Mesenteric fat pad (tissue), 1 donor: ENCODE results near the gene MYO16. TPM values are rescaled to one million over a fixed set of nuclear protein-coding genes. Genes with fewer than 3 reads are reported as not detected.

ENCODE experiments used
- DNase-seq: peaks from one replicate; pipeline ENCODE4 v3.0.0-alpha.2; 2020; ENCODE audit warnings: low spot score
- long read RNA-seq: library from polyadenylated mRNA; unstranded; transcript quantifications from one replicate; pipeline ENCODE4 v2.0.0, GENCODE V29; 2020
- total RNA-seq: library from RNA; stranded (reverse); fragmentation: NEBNext Ultra II Directional; extraction: Animal tissue kit (Norgen Biotek cat#: 25700); gene quantifications from one replicate; pipeline ENCODE4 v1.2.1, GENCODE V29; 2021
- donor health status: DM: yes; HTN: yes; CAD: no.

The MYO16 gene
- 0.67 TPM for total RNA-seq
- long read RNA-seq, partial matches to known transcripts, result 15 of 19 reads
- long read RNA-seq, other reads (novel, unspliced or antisense), result 4 of 19 reads

- no peak for DNase-seq
Observed at GRCh38 chr13:108629181-108629752, at the start of gene MYO16. MYO16 (plus strand) TSS chr13:108629611; CDS start chr13:108629845, 234 bp downstream.

GRCh38 chr13:108586826-108587225 lies 42.6 kb upstream of the MYO16 start:
- no peak for DNase-seq

- DNase-seq, result no peak
Observed at GRCh38 chr13:108588516-108588915, 40.9 kb upstream of the MYO16 start.

GRCh38 chr13:108594153-108594552 lies 35.3 kb upstream of the MYO16 start:
- DNase-seq, result no peak

DNA sequence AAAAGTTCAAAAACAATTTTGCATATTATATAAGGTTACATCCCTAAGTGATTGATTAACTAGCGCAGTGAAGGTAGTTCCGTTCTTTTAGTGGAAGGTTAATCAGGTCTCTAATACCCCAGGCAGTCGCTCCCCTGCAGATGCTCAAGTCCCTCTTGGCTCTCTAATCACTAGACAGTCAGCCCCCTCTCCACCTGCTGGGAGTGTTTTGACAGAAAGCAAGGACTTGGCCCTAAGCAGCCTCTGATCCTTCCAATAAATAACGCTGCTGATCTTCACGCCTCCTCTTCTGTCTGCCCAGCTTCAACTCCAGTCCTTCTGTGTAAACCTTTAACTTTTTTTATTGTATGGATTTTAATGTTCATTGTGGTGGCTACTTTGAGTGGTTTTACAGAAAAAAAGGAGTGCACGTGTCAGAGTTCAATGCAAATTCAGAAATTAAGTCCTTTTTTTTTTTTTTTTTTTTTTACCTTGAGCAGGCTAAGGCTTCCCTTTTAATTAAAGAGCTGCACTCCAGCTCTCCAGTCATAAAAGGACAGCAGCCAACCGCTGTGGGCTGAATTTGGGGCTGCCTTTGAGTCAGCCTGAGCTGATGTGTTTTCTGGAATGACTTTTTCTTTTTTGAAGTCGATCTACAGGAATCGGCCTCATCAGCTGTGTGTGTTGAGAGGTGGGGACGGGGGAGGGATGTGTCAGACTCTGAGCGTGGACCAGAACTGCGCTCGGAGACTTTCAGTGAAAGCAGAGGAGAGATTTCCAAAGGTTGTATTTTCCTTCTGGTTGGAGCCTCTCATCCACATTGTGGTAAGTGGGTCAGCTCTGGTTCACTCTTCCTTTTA lies 33.8 kb upstream of the MYO16 start:
- DNase-seq, result no peak

- no peak for DNase-seq
Observed at GRCh38 chr13:108597943-108598342, 31.5 kb upstream of the MYO16 start.

DNA sequence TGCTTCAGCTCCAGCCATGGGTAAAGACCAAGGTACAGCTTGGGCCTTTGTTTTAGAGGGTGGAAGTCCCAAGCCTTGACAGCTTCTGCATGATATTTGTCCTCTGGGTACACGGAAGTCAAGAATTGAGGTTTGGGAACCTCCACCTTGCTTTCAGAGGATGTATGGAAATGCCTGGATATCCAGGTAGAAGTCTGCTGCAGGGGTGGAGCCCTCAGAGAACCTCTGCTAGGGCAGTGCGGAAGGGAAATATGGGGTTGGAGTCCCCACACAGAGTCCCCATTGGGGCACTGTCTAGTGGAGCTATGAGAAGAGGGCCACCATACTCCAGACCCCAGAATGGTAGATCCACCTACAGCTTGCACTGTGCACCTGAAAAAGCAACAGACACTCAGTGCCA lies 23.0 kb upstream of the MYO16 start:
- DNase-seq, result no peak

DNA sequence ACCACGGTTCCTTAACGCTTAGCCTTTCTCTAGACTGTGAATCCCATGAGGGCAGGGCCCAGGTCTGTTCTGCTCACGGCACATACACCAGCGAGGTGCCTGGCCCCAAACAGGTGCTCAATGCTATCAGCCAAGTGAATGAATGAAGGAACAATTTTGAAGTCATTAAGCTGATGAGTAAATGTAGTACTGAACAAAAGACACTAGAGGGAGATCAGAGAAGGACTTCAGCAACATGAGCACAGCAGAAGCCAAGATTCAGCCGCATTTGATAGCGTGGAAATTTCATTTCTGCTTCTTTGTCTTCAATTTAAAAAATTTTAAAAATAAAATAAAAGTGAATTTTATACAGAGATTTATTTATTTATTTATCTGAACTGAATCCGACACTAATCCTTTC lies 20.1 kb upstream of the MYO16 start:
- DNase-seq, result no peak

- no peak for DNase-seq
Observed at GRCh38 chr13:108610507-108610906, 18.9 kb upstream of the MYO16 start.

DNA sequence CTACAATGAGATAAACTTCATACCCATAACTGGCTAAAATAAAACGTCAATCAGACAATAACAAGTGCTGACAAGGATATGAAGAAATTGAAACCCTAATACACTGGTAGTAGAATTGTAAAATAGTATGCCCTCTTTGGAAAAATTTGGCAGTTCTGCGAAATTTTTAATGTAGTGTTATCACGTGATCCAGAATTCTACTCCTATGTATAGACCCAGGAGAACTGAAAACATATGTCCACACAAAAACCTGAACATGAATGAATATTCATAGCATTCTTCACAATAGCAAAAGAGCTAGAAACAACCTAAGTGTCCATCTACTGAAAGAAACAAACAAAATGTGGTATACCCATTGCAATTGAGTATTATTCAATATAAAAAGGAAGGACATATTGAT lies 14.2 kb upstream of the MYO16 start:
- DNase-seq, result no peak

DNA sequence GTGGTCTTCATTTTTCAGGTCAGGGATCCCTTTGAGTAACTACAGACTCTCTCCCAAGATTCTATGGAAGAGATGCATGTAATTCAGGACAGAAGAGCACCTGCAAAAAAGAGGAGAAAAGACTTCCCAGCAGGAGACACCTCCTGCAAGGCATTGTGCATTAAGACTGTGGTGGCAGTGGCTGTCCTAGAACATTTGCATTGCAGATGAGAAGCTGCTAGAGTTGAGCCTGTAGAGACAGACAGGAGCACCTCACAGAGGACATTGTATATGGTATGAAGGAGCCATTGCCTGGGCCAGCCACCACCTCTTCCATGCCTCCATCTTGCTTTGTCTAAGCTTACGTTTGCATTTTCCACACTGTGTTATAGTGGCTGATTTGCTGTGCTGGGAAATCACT lies 11.2 kb upstream of the MYO16 start:
- no peak for DNase-seq

GRCh38 chr13:108621462-108621861 lies 7.9 kb upstream of the MYO16 start:
- DNase-seq, result no peak

DNA sequence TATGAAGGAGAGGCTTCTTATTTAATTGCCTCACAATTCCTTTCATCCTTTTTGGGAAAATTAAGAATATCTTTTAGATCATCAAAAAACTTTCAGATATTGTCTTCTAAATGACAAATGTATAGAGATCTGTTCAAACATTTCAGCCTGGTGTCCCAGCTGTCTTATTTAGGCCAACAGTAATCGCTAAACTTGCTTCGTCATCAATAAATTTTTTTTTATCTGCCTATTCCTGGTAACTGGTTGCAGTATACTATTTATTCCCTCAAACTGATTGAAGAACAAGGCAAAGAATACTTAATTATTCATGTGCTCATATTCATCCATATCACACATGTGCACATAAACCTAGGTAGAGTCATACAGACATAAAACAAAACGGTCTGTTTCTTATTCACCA lies 5.3 kb upstream of the MYO16 start:
- no peak for DNase-seq

DNA sequence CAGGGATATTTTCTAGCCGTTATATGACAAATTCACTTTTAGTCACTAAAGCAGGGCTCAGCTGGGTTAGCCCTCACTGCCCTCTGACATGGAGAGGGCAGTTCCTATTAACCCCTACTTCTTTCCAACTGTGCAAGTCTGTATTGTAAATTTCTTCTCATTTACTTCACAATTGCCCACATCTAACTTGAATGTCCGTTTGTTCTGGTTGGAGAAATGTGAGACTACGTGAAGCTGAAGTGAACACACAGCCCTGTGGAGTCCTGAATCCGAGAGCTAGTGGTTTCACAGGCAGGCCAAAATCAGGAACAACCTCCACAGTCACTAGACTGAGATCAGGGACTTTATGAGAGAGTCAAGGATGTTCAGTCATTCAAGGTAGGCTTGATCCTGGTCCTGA lies 4.4 kb upstream of the MYO16 start:
- no peak for DNase-seq

GRCh38 chr13:108629988-108630387 lies 577 bp downstream of the MYO16 start:
- no peak for DNase-seq

GRCh38 chr13:108632649-108633167 lies 3.3 kb downstream of the MYO16 start:
- no peak for DNase-seq

DNA sequence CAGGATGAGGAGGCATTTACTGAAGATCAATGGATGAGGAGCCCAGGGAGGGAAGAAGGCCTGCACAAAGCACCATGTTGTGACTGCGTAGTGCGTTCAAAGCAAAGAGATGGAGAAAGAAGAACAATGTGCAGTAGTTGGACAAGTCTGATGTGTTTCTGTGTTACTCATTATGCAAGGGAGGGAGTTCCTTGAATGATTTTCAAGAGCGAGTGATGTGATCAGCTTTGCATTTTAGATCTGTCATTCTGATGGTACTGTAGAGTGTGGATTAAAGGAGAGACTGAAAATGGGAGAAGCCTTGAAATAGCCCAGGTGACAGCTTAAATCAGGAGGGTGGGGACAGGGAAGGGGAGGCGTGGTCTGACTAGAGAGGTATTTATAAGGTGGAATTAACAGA lies 9.5 kb downstream of the MYO16 start:
- DNase-seq, result no peak

- no peak for DNase-seq
Observed at GRCh38 chr13:108643646-108644353, 14.4 kb downstream of the MYO16 start.

GRCh38 chr13:108645376-108645775 lies 16.0 kb downstream of the MYO16 start:
- no peak for DNase-seq

- DNase-seq, result no peak
Observed at GRCh38 chr13:108650271-108650670, 20.9 kb downstream of the MYO16 start.

DNA sequence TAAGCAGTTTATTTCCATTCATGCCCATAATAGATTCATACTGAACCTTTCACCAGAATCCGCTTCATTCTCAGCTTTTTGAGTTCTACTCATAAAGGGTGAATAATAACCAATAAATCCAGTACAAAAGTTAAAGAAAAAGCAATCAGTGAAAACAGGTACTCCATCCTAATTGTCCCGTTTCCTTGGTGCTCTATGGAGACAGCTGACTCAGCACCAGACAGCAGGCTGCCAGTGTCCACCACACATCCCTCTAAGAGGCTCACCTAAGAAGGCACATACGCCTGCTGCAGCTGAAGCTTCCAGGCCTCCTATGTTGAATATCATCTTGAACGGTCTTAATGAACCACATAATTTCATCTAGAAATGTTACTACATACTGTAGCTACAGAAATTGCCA lies 27.3 kb downstream of the MYO16 start:
- DNase-seq, result no peak

DNA sequence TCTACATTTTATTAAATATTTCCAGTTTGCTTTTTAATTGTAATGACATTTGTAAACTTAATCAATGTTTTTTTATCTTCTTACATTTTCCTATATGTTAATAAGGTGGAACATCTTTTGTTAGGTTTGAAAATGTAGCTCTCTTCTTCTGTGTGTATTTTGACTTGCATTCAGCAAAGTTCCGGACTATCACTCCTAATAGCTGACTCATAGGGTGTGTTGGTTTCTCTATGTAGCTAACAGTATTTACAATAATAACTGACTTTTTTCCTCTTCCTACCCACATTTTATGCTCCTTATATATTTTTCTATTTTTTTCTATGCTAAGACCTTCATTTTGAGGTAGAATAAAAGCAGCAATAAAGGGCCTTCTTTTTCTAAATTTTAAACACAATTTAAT lies 28.1 kb downstream of the MYO16 start:
- DNase-seq, result no peak
